Type B pancreatic cell (in vitro differentiated cells): ENCODE data around the gene PPM1F. TPM values are rescaled to one million over a fixed set of nuclear protein-coding genes. Genes with fewer than 3 reads are reported as not detected.

ENCODE experiments used
- DNase-seq: peaks from one replicate; pipeline ENCODE4 v3.0.0; 2021; ENCODE audit warnings: mixed read lengths; ENCODE audit not compliant: unreplicated experiment; ENCODE audit errors: extremely low spot score
- H3K27ac Mint-ChIP-seq: 2 replicates; pipeline ENCODE4 v1.8.0; 2021; ENCODE audit warnings: mild to moderate bottlenecking, mixed read lengths
- H3K27me3 Mint-ChIP-seq: 2 replicates; pipeline ENCODE4 v1.8.0; 2021; ENCODE audit warnings: mixed read lengths
- H3K36me3 Mint-ChIP-seq: 2 replicates; pipeline ENCODE4 v1.8.0; 2021; ENCODE audit warnings: mixed read lengths
- H3K4me1 Mint-ChIP-seq: one replicate; pipeline ENCODE4 v1.8.0; 2021; ENCODE audit warnings: mixed read lengths; ENCODE audit not compliant: unreplicated experiment
- H3K4me3 Mint-ChIP-seq: 2 replicates; pipeline ENCODE4 v1.8.0; 2021; ENCODE audit warnings: mild to moderate bottlenecking, mixed read lengths
- H3K9me3 Mint-ChIP-seq: 2 replicates; pipeline ENCODE4 v1.8.0; 2021; ENCODE audit warnings: mixed read lengths
- total RNA-seq: library from RNA; stranded (reverse); gene quantifications from 2 replicates; pipeline ENCODE4 v1.2.1, GENCODE V29; 2021; ENCODE audit warnings: low replicate concordance
- TF ChIP-seq, protein P1 (sequence below): fragments of 200-600 bp; sonication (generic); conservative IDR thresholded peaks from 2 replicates; pipeline ENCODE4 v1.5.0; 2021; ENCODE audit warnings: antibody characterized with exemption, mild to moderate bottlenecking

The PPM1F gene
- total RNA-seq, 1 donor from 2014 or later, result 25.1 TPM

DNA sequence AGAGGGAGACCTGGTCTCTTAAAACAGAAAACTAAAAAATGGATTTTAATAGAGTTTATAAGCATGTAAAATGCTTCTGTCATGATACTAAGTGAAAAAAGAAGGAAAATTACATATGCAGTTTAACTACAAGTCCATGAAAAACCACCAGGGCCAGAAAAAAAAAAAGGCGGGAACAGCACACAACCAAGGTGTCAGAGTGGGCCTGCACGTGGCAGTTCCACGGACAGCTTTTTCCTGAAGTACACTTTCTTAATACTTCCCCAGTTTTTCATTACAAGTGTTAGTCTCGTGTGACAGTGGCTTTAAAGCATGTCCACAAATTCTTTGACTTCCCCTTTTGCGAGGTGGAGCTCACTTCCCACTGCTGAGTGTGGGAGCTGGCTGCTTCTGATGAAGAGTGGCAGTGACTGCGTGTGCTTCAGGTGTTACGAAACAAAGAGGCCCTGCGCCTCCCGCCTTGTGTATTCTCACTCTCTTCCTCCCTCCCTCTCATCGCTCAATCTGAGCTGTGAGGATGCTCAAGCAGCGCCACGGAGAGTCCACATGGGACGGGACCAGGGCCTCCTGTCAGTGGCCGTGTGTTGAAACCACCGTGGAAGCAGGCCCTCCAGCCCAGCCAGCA lies 16.4 kb downstream of the PPM1F start:
- Mint-ChIP-seq H3K4me3 (no peak overlapping the region), H3K27ac (no peak overlapping the region), H3K9me3 (no peaks in the 10 kb centered on the region), H3K36me3 (peaks cover 5% of the 10 kb centered on the region), H3K4me1 (peaks cover 30% of the 10 kb centered on the region), H3K27me3 (no peaks in the 10 kb centered on the region)
- TF ChIP-seq, protein P1, sequence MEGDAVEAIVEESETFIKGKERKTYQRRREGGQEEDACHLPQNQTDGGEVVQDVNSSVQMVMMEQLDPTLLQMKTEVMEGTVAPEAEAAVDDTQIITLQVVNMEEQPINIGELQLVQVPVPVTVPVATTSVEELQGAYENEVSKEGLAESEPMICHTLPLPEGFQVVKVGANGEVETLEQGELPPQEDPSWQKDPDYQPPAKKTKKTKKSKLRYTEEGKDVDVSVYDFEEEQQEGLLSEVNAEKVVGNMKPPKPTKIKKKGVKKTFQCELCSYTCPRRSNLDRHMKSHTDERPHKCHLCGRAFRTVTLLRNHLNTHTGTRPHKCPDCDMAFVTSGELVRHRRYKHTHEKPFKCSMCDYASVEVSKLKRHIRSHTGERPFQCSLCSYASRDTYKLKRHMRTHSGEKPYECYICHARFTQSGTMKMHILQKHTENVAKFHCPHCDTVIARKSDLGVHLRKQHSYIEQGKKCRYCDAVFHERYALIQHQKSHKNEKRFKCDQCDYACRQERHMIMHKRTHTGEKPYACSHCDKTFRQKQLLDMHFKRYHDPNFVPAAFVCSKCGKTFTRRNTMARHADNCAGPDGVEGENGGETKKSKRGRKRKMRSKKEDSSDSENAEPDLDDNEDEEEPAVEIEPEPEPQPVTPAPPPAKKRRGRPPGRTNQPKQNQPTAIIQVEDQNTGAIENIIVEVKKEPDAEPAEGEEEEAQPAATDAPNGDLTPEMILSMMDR, result no peak
- no peak for DNase-seq

DNA sequence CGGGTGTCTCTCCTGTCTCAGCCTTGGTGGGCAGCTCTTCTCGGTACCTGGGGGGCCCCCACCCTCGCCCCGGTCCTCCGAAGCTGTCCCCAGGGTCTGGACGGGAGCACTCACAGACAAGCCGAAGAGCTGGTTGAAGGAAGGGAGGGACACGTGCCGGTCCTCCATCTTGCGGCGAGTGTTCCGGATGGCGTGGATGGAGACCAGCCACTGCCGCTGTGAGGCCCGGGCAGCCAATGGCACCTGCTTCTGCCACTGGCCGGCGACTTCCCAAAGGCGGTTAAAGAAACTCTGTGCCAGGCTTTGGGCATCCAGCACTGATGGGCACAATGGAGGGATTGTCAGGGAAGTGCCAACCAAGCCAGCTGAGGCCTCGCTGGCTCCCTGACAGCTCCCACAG lies 18.7 kb downstream of the PPM1F start:
- no peak overlapping the region for H3K27ac Mint-ChIP-seq
- H3K9me3 Mint-ChIP-seq, result no peaks in the 10 kb centered on the region
- H3K4me3 Mint-ChIP-seq, result no peak overlapping the region
- no peaks in the 10 kb centered on the region for H3K27me3 Mint-ChIP-seq
- no peak for DNase-seq
- peaks cover 20% of the 10 kb centered on the region for H3K4me1 Mint-ChIP-seq
- TF ChIP-seq, protein P1, result no peak
- H3K36me3 Mint-ChIP-seq, result peaks cover 9% of the 10 kb centered on the region

DNA sequence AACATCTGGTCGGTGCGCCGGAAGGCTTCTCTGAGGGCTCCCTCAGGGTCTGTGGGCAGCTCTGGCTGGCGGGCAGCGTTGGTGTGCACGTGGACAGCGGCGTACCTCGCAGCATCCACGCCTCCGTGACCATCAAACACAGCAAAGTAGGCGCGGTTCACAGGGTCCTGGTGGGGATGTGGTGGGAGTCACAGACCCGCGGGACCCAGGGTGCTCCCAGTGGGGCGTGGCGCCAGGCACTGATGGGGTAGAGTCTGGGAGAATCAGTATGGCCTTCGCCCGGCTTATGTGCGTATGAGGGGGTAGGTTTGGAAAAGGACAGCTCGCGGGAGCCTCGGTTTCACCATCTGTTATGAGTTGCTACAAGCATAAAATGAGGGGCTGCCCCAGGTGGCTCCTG lies 19.2 kb downstream of the PPM1F start:
- Mint-ChIP-seq H3K36me3 (peaks cover 9% of the 10 kb centered on the region), H3K9me3 (no peaks in the 10 kb centered on the region), H3K4me1 (peaks cover 19% of the 10 kb centered on the region), H3K27me3 (no peaks in the 10 kb centered on the region), H3K4me3 (no peak overlapping the region), H3K27ac (no peak overlapping the region)
- DNase-seq, result peak; percentile 63
- TF ChIP-seq, protein P1, result no peak

DNA sequence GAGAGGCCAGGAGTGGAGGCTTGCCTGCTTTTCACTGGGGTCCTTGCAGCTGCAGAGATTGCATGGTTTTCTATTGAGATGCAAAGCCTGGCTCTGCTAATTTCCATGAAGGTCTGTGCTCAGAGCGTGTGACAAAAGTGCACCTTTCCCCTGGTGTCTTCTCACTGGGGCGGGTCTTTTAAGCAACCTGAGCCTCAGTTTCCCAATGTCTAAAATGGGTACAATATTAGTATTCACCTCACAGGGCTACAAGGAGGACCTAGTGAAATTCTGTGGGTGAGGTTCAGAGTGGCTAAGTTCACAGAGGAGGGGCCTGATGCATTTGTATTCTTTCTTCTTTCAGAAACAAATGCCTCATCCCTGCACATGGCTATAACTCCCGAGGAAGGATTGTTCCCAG lies 20.3 kb downstream of the PPM1F start:
- TF ChIP-seq, protein P1, result no peak
- no peak for DNase-seq
- H3K4me3 Mint-ChIP-seq, result no peak overlapping the region
- peaks cover 4% of the 10 kb centered on the region for H3K36me3 Mint-ChIP-seq
- H3K27ac Mint-ChIP-seq, result no peak overlapping the region
- H3K27me3 Mint-ChIP-seq, result no peaks in the 10 kb centered on the region
- no peaks in the 10 kb centered on the region for H3K9me3 Mint-ChIP-seq
- peaks cover 10% of the 10 kb centered on the region for H3K4me1 Mint-ChIP-seq

DNA sequence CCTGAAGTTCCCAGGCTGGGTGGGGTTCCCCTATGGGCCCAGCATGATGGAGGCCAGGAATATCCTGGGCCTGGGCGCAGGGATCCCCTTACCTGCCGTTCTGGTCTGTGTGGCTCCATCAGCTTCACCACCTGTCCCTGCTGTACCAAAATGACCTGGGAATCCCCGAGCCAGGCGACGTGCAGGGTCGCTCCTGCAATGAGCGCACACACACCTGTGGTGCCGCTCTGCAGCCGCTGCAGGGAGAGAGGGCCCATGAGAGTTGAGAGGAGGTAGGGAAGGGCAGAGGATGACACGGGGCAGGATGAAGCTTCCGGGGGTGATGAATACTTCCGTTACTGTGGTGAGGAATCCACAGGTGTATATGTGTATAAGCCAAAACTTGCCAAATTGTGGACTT lies 21.6 kb downstream of the PPM1F start:
- TF ChIP-seq, protein P1, result no peak
- no peak overlapping the region for H3K27ac Mint-ChIP-seq
- peaks cover 4% of the 10 kb centered on the region for H3K36me3 Mint-ChIP-seq
- H3K27me3 Mint-ChIP-seq, result no peaks in the 10 kb centered on the region
- peak; percentile 59 for DNase-seq
- no peak overlapping the region for H3K4me3 Mint-ChIP-seq
- no peaks in the 10 kb centered on the region for H3K9me3 Mint-ChIP-seq
- peaks cover 7% of the 10 kb centered on the region for H3K4me1 Mint-ChIP-seq

DNA sequence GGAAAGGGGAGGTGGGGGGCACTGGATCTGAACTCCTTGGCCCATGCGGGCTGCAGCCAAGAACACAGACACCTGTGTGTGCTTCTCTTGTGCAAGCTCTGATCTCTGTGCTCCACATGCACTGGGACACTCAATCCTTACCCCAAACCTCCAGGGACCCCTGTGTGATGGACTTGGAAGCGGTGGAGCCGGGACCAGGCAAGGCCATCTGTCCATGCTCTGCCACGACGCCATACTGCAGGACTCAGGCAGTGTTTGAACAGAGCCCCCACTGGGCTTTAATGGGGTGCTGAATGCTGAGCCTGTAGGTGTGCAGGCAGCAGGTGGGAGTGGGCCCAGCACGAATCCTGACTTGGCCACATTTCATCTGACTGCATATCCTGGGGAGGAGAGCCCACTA lies 23.4 kb downstream of the PPM1F start:
- Mint-ChIP-seq H3K9me3 (no peaks in the 10 kb centered on the region), H3K36me3 (peaks cover 4% of the 10 kb centered on the region), H3K27ac (no peak overlapping the region), H3K4me1 (peaks cover 11% of the 10 kb centered on the region), H3K27me3 (no peaks in the 10 kb centered on the region), H3K4me3 (no peak overlapping the region)
- TF ChIP-seq, protein P1, result no peak
- DNase-seq, result no peak
